NCI-H2196 (cell line): ENCODE results near the gene SLC27A2.
"Not testable (repeated sequence)": the region's sequence is repeated elsewhere in the genome, so short reads cannot be mapped to it uniquely, and the experiment has no call there.

Experiments
- DNase-seq: peaks from one replicate; lab custom pipeline; 2025; ENCODE audit not compliant: unreplicated experiment; lab: John Stamatoyannopoulos, UW

SLC27A2 gene

GRCh38 chr15:50162969-50163718 is 18.9 kb upstream of the SLC27A2 start:
- DNase-seq = no peak

GRCh38 chr15:50163719-50164410 is 18.1 kb upstream of the SLC27A2 start:
- no peak for DNase-seq

GRCh38 chr15:50164458-50164857 is 17.5 kb upstream of the SLC27A2 start:
- no peak for DNase-seq

GRCh38 chr15:50166216-50166615 is 15.8 kb upstream of the SLC27A2 start:
- DNase-seq = no peak

- no peak for DNase-seq
Observed at GRCh38 chr15:50167110-50167509, 14.9 kb upstream of the SLC27A2 start.

- no peak for DNase-seq
Observed at GRCh38 chr15:50168379-50168778, 13.6 kb upstream of the SLC27A2 start.

- DNase-seq = no peak
Observed at GRCh38 chr15:50168783-50169411, 13.1 kb upstream of the SLC27A2 start.

- not testable (repeated sequence) for DNase-seq
Observed at GRCh38 chr15:50172360-50172895, 9.6 kb upstream of the SLC27A2 start.

GRCh38 chr15:50176869-50177268 is 5.1 kb upstream of the SLC27A2 start:
- DNase-seq = no peak

GRCh38 chr15:50180091-50180490 is 1.9 kb upstream of the SLC27A2 start:
- DNase-seq = no peak

- DNase-seq = no peak
Observed at GRCh38 chr15:50180582-50180981, 1.4 kb upstream of the SLC27A2 start.

GRCh38 chr15:50181201-50181968 is 611 bp upstream of the SLC27A2 start:
- no peak for DNase-seq

GRCh38 chr15:50182219-50183013 is 420 bp downstream of the SLC27A2 start:
- no peak for DNase-seq

- no peak for DNase-seq
Observed at GRCh38 chr15:50183112-50183794, 1.3 kb downstream of the SLC27A2 start.

- DNase-seq = no peak
Observed at GRCh38 chr15:50184863-50185504, 3.0 kb downstream of the SLC27A2 start.

- no peak for DNase-seq
Observed at GRCh38 chr15:50186090-50186489, 4.1 kb downstream of the SLC27A2 start.

- DNase-seq = no peak
Observed at GRCh38 chr15:50186752-50187151, 4.8 kb downstream of the SLC27A2 start.

GRCh38 chr15:50187525-50187924 is 5.5 kb downstream of the SLC27A2 start:
- DNase-seq = no peak

GRCh38 chr15:50187997-50188396 is 6.0 kb downstream of the SLC27A2 start:
- no peak for DNase-seq
